HG03060 (cell line): ENCODE results near the gene KBTBD12.

Experiments used
- ATAC-seq: cut with Tn5 transposase; IDR thresholded peaks from one replicate; pipeline ENCODE4 v1.9.1; 2021; ENCODE audit warnings: low read depth, moderate number of reproducible peaks; ENCODE audit not compliant: unreplicated experiment

KBTBD12 gene

GRCh38 chr3:127982155-127982554 is 67.1 kb downstream of the KBTBD12 start:
- ATAC-seq, result no peak

DNA sequence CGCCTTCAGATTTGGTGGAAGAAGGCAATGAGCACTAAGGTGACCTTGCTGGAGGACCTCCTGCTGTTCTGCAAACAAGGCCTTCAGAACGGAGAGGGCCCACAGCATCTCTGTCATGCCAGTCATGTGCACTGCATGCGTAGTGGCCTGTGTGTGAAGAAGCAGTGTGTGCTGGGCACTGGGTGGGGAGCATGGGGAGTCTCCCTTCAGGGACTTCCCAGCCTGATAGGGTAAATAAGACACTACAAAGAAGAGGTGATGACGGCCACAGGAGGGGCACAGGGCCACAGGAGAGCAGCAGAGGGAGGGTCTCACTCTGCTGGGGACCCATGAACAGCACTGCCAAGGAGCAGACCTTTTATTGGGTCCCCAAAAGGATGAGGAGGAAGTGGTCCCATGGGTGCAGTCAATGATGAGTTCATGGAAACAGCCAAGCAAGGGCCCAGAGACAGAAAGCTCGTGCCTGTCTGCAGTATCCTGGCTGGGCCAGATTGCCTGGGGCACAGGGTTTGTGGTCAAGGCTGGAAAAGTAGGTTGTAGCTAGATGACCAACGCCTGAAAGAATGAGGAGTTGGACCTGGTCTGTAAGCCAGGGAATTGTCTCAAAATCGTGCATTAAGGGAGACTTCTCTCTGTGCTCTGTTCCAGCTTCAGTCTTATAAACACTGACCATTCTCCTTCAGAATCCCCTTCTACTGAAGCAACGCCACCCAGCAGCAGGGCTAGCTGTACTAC is 69.4 kb downstream of the KBTBD12 start:
- ATAC-seq, result no peak

DNA sequence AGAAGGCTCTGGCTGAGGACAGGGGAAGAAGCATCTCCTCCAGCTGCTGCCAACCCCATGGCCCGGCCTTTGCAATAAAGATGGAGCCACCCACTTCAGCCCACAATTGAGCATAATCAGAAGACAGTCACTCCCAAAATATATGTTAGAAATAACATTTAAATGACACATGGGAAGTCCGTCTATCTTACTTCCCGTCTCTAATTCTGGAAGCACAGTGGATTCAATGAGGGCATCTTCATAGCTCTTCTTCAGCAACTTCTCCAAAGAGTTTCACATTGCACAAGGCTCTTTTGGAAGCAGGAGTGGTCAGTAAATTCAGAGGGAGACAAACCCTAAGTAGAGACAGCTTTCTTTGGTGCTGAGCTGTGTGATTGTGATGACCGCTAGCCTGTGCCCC is 70.2 kb downstream of the KBTBD12 start:
- ATAC-seq, result no peak

- no peak for ATAC-seq
Measured at GRCh38 chr3:127985655-127986225, 70.7 kb downstream of the KBTBD12 start.

DNA sequence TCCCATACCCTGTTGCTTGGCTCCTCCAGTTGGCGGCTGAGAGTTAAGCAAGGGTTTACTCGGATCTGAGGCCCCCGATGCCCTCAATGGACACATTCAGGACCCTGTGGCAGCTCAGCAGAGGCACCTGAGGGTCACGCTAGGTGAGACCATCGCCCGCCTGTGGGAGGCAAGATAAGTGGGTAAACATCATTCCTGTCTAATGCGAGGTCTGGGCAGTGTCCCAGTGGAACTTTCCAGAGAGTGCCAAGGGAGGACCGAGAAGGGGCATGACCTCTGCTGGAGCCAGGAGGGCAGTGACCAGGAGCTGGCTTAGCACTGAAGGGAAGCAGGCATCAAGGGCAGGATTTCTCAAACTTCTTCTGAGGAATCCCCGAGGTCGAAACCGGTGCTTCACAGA is 71.8 kb downstream of the KBTBD12 start:
- no peak for ATAC-seq

DNA sequence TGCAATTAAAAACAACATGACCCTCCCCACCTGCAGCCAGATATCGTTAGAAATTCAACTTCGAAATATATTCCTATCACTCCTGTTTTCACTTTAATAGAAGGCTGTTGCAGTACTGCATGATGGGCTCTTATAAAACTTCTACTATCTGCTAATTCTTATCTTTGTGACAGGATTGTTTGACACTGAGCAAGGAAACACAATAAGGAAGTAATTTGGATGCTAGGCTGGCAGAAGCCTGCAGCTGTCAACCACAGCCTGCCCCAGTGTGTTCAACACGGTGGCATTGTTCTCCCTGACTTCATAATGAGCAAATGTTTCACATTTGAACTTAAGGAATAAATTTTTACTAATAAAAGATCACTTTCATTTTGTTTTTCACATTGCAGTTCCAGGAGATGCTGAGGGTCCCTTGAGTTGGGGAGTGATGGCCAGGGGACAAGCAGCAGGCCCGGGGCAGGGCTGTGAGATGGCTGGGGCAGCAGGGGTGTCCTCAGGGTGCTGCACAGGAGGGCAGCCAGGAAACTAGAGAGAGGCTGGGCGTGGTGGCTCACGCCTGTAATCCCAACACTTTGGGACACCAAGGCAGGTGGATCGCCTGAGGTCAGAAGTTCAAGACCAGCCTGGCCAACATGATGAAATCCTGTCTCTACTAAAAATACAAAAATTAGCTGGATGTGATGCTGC is 72.4 kb downstream of the KBTBD12 start:
- ATAC-seq, result no peak

GRCh38 chr3:127988770-127989557 is 73.9 kb downstream of the KBTBD12 start:
- no peak for ATAC-seq

GRCh38 chr3:127990051-127990450 is 75.0 kb downstream of the KBTBD12 start:
- no peak for ATAC-seq

DNA sequence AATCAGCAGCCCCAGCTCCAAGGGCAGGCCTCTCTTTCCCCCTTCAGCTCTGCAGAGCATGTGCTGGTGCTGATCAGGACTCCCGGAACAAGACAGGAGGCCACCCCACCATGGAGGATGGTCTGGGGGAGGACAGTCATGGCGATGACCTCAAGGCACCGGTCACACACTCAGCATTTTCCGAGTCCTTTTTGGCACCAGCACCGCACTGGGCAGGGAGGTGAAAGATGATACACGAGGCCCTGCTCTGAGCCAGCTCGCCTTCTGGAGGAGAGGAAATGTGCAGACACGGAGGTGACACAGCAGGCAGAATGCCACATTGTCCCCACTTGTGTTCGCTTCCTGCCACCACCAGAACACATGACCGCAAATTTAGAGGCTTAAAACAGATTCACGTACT is 75.4 kb downstream of the KBTBD12 start:
- ATAC-seq, result no peak

DNA sequence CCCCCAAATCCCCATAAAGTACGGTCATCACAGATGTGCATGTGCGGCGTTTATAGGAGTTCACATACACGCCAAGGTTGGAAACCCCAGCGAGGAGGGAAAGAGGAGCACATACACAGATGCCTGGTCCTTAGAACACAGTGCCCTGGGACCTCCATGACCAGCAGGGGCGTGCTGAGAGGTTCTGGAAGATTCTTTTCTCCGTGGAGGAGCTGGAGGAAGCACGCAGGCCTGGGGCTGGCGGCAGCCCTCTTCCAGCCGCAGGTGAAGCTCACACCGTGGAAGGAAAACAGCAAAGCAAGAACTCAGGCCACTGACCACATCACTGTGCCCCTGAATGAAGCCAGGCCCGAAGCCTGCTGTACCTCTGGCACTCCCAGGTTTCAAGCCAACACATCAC is 76.2 kb downstream of the KBTBD12 start:
- ATAC-seq, result no peak

DNA sequence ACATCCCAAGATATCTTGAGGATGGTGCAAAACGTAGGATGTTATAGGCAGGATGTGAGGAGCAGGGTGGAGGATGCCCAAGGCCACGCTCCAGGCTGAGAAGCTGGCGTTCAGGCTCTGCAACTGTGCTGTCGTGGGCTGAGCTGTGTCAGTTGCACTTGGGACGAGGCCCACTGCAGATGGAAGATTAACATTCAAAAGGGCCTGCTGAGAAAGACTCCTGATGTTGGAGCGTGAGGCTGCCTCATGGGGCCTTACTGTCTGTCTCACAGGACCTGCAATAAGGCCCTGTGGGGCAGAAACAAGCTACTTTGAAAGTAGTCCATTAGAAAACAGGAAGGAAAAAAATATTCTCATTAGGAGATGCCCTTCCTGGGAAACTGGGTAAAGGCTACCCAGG is 76.6 kb downstream of the KBTBD12 start:
- ATAC-seq, result no peak

DNA sequence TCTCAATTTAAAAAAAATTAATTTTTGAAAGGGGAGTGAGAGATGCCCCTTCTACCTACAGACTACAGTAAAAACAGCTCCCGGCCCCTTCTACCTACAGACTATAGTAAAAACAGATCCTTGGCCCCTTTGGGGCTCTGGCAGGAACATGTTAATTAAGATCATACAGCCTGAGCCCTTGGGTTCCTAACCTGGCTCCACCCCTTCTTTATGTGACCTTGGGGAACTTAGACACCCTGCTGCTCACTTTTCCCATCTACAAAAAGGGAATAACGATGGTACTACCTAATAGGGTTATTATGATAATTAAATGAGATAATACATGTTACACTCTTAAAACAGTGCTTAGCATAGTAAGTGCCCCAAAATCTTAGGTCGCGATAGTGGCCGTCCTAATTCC is 77.1 kb downstream of the KBTBD12 start:
- ATAC-seq, result no peak

DNA sequence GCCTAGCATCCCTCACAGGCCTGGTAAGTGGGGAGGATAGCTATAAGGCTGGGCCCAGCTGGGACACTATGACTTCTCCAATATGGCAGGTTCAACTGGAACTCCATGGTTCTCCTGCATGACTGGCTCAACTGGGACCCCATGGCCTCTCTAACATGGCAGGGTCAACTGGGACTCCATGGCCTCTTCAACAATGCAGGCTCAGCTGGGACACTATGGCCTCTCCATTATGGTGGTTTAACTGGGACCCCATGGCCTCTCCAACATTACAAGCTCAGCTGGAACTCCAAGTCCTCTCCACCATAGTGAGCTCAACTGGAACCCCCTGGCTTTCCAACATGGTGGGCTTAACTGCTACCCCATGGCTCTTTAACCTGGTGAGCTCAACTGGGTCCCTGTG is 79.0 kb downstream of the KBTBD12 start:
- no peak for ATAC-seq

DNA sequence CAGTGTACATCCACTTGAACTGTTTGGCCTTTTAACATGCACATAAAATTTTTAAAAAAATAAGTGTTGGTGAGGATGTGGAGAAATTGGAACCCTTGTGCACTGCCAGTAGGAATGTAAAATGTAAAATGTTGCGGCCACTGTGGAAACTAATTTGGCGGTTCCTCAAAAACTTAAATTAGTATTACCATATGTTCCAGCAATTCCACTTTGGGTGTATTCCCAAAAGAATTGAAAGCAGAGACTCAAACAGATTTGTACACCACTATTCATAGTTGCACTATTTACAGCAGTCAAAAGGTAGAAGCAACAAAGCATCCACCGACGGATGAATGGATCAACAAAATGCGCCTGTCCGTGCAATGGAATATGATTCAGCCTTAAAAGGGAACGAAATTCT is 82.0 kb downstream of the KBTBD12 start:
- no peak for ATAC-seq

DNA sequence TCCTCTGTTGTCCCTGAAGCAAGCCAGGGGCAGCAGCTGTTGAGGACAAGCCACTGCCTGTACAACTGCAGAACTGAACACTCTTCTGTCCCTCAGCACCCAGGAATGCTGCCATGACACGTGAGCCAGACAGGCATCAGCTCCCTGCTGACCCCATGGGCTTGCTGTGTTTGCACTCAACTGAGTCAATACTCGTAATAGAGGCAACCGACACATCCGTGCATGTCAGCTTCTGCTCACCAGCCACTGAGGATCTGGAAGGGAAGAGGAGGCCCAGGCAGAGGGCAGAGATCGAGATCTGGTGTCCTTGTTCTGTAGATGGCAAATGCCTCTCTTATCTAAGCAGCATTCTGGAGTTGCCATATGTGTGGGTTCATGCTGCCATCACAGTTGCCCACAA is 82.9 kb downstream of the KBTBD12 start:
- no peak for ATAC-seq

DNA sequence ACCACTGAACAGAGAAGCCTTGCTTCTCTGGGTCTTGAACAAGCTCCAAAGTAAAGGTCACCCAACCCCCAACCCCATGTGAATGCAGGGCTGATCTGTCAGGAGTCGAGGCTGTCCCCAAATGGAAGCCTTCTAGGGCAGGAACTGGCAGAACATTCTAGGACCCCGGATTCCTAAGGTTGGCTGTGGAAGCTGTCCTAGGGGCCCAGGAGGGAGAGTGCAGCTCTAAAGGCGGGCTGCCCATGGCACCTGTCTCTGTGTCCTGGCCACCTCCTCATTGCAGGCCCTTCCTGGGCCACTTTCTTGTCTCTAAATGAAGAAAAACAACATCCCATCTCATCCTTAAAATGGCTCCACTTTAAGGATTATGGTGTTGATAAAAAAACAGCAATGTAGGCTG is 83.6 kb downstream of the KBTBD12 start:
- ATAC-seq, result no peak

- ATAC-seq, result no peak
Measured at GRCh38 chr3:127999509-128000106, 84.6 kb downstream of the KBTBD12 start.

GRCh38 chr3:128001576-128001975 is 86.5 kb downstream of the KBTBD12 start:
- no peak for ATAC-seq

DNA sequence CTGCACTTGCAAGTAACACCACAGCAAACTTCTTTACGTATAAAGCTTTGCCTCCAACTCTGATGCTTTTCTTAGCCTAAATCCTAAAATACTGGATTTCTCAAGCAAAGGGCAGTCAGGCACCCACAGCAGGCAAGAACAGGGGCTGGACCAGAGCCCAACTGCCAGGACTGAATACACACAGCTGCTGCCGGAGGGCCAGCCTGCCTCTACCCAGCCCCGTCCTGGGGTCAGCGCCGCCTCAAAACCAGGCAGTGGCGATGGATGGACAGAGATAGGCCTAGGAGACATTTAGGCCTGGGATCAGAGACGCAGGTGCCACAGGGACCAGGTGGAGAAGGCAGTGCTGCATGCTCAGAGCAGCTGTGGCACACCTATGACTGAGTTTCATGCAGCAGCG is 89.6 kb downstream of the KBTBD12 start:
- ATAC-seq, result no peak

DNA sequence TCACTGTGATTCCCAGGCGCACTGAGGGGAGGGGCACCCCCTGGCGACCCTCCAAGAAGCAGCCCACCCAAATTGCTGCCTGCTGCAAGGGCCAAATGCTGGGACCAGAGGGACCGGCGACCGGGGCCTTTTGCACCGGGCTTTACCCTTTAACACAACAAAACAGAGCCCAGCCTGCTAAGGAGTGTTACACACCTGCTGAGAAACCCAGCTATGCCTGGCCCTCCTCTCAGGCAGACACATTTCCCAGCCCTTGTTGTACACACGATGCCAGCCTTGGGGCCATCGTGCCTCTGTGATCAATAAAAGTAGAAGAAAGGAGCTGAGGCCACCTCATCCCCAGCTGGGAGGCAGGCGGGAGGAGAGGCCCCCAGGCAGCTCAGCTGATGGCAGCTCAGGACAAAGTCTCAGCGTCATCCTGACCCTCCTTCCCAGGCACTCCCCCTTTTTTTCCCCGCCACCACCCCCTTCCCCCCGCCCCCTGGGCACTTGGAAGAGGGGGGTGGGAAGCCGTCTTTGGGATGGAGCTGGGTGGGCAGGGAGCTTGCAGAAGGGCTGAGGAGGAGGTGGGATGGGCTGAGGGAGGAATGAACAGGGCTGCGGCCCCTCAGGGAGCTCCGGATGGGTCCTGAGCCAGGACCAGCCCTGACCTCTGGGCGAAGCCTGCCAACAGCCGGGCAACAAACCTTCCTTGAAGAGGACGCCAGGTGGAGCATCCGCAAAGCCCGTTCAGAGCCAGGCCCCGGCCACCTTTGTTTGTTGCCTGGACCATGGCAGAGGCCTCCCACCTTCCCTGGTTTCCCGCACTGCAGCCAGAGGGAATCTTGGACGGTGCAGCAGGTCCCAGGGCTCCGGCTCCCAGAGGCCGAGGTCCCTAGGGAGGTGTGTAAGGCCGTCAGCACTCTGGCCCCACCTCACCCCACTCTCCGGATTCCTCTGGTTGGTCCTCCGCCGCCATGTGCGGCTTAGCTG is 91.3 kb downstream of the KBTBD12 start:
- no peak for ATAC-seq
